WTC11 (cell line): ENCODE results near the gene PLEKHH3. TPM values are rescaled to one million over a fixed set of nuclear protein-coding genes. Genes with fewer than 3 reads are reported as not detected.

Experiments
- ATAC-seq: fragments of 200-7000 bp; cut with Tn5 transposase; 2 replicates; pipeline ENCODE4 v1.10.0; 2021; ENCODE audit warnings: mild to moderate bottlenecking, moderate library complexity
- CTCF ChIA-PET: fragments of 300-600 bp; sonication (Branson Sonifier 250); formaldehyde crosslinking; loops from one replicate; lab custom pipeline; 2021; ENCODE audit warnings: antibody characterized with exemption; lab: Charles Lee
- POLR2A ChIA-PET: fragments of 350-600 bp; sonication (Branson Sonifier 250); formaldehyde crosslinking; loops from one replicate; lab custom pipeline; 2021; ENCODE audit warnings: antibody characterized with exemption; lab: Charles Lee
- DNase-seq: peaks from one replicate; pipeline ENCODE4 v3.0.0; 2021; ENCODE audit warnings: low spot score
- H3K27ac Mint-ChIP-seq: 2 replicates; pipeline ENCODE4 v1.8.0; 2021; ENCODE audit warnings: mixed read lengths
- H3K27me3 Mint-ChIP-seq: 2 replicates; pipeline ENCODE4 v1.8.0; 2021; ENCODE audit warnings: low read depth, mild to moderate bottlenecking, moderate library complexity, mixed read lengths
- H3K36me3 Mint-ChIP-seq: 2 replicates; pipeline ENCODE4 v1.8.0; 2021; ENCODE audit warnings: mixed read lengths
- H3K4me1 Mint-ChIP-seq: 2 replicates; pipeline ENCODE4 v1.8.0; 2022; ENCODE audit warnings: mixed read lengths
- H3K4me3 Mint-ChIP-seq: 2 replicates; pipeline ENCODE4 v1.8.0; 2021; ENCODE audit warnings: mild to moderate bottlenecking, moderate library complexity, mixed read lengths
- H3K9me3 Mint-ChIP-seq: 2 replicates; pipeline ENCODE4 v1.8.0; 2021; ENCODE audit warnings: mixed read lengths
- ATF1 ChIP-seq: sonication (generic); formaldehyde crosslinking; IDR thresholded peaks from 2 replicates; pipeline ENCODE4 v1.8.1; 2023; ENCODE audit warnings: mild to moderate bottlenecking, moderate library complexity, missing genetic modification reagents
- ATF6 ChIP-seq: sonication (generic); formaldehyde crosslinking; IDR thresholded peaks from 2 replicates; pipeline ENCODE4 v1.8.1; 2023; ENCODE audit warnings: mild to moderate bottlenecking, missing genetic modification reagents
- CREB1 ChIP-seq: sonication (generic); formaldehyde crosslinking; IDR thresholded peaks from 2 replicates; pipeline ENCODE4 v1.8.0; 2023; ENCODE audit warnings: mild to moderate bottlenecking, missing genetic modification reagents
- E2F1 ChIP-seq: sonication (generic); formaldehyde crosslinking; IDR thresholded peaks from 2 replicates; pipeline ENCODE4 v1.8.0; 2022; ENCODE audit warnings: mild to moderate bottlenecking, missing genetic modification reagents
- FOXK1 ChIP-seq: sonication (generic); formaldehyde crosslinking; IDR thresholded peaks from 2 replicates; pipeline ENCODE4 v1.8.0; 2022; ENCODE audit warnings: mild to moderate bottlenecking, moderate library complexity, missing genetic modification reagents
- FOXP4 ChIP-seq: sonication (generic); formaldehyde crosslinking; IDR thresholded peaks from 2 replicates; pipeline ENCODE4 v1.8.0; 2022; ENCODE audit warnings: mild to moderate bottlenecking, missing genetic modification reagents
- GABPB1 ChIP-seq: sonication (generic); formaldehyde crosslinking; IDR thresholded peaks from 2 replicates; pipeline ENCODE4 v1.8.1; 2023; ENCODE audit warnings: mild to moderate bottlenecking, missing genetic modification reagents
- KAT7 ChIP-seq: sonication (generic); formaldehyde crosslinking; IDR thresholded peaks from 2 replicates; pipeline ENCODE4 v1.8.1; 2023; ENCODE audit warnings: missing genetic modification reagents, mild to moderate bottlenecking, borderline replicate concordance
- OVOL2 ChIP-seq: fragments of 250-450 bp; sonication (Bioruptor Pico); IDR thresholded peaks from 2 replicates; pipeline ENCODE4 v1.9.0; 2021; ENCODE audit warnings: mild to moderate bottlenecking, borderline replicate concordance
- RELA ChIP-seq: sonication (generic); formaldehyde crosslinking; IDR thresholded peaks from 2 replicates; pipeline ENCODE4 v1.8.1; 2022; ENCODE audit warnings: missing genetic modification reagents, mild to moderate bottlenecking, borderline replicate concordance
- SMAD4 ChIP-seq: sonication (generic); formaldehyde crosslinking; IDR thresholded peaks from 2 replicates; pipeline ENCODE4 v1.8.0; 2022; ENCODE audit warnings: mild to moderate bottlenecking, missing genetic modification reagents
- TCF7 ChIP-seq: sonication (generic); formaldehyde crosslinking; IDR thresholded peaks from 2 replicates; pipeline ENCODE4 v1.8.0; 2022; ENCODE audit warnings: mild to moderate bottlenecking, low read depth, missing genetic modification reagents, moderate library complexity
- ZBTB43 ChIP-seq: sonication (generic); formaldehyde crosslinking; IDR thresholded peaks from 2 replicates; pipeline ENCODE4 v1.8.1; 2023; ENCODE audit warnings: mild to moderate bottlenecking, missing genetic modification reagents
- ZNF671 ChIP-seq: fragments of 250-450 bp; sonication (Bioruptor Pico); IDR thresholded peaks from 2 replicates; pipeline ENCODE4 v1.8.0; 2021; ENCODE audit warnings: mild to moderate bottlenecking
- ZSCAN18 ChIP-seq: fragments of 250-450 bp; sonication (Bioruptor Pico); IDR thresholded peaks from 2 replicates; pipeline ENCODE4 v2.1.2; 2022; ENCODE audit warnings: mild to moderate bottlenecking, moderate library complexity
- total RNA-seq: library from RNA; stranded (reverse); gene quantifications from 3 replicates; pipeline ENCODE4 v1.2.3, GENCODE V29; 2021

Gene PLEKHH3
- total RNA-seq, 1 experiment from 2014 or later: 40.2 TPM

- TF ChIP-seq ZSCAN18 (CRISPR knock-in tag): no peak
- no peak for TF ChIP-seq FOXK1 (CRISPR knock-in tag)
Observed at GRCh38 chr17:42640121-42640520, 36.7 kb downstream of the PLEKHH3 start (continued).

- DNase-seq: no peak
- Mint-ChIP-seq H3K27me3 (peaks cover 3% of the 10 kb centered on the region; the same call in 1 of the 2 replicates), H3K4me3 (no peak overlapping the region), H3K36me3 (no peaks in the 10 kb centered on the region)
- CTCF ChIA-PET: interaction anchor here (0.8 to 2.8 kb wide), 2 partner anchors 21 to 30 kb away, joined by 3 to 7 read pairs; partner anchors contain the start of genes RETREG3 and TUBG1
- TF ChIP-seq E2F1 (CRISPR knock-in tag) (no peak), ATF6 (CRISPR knock-in tag) (no peak), KAT7 (CRISPR knock-in tag) (no peak), RELA (CRISPR knock-in tag) (no peak), ZBTB43 (CRISPR knock-in tag) (no peak), ATF1 (CRISPR knock-in tag) (no peak), ZNF671 (CRISPR knock-in tag) (no peak), FOXP4 (CRISPR knock-in tag) (no peak), CREB1 (CRISPR knock-in tag) (no peak), TCF7 (CRISPR knock-in tag) (no peak), GABPB1 (CRISPR knock-in tag) (no peak), OVOL2 (CRISPR knock-in tag) (no peak), SMAD4 (CRISPR knock-in tag) (no peak), ZSCAN18 (CRISPR knock-in tag) (no peak)
- TF ChIP-seq, all 79 proteins: peak for 0
- Mint-ChIP-seq H3K4me1 (peaks cover 8% of the 10 kb centered on the region), H3K27ac (no peak overlapping the region), H3K9me3 (no peaks in the 10 kb centered on the region)
- peak; percentile 53 for ATAC-seq
- POLR2A ChIA-PET: no interaction called here
Observed at GRCh38 chr17:42639525-42640113, 37.2 kb downstream of the PLEKHH3 start.
